Measurements from ENCODE around the gene ACOT12. TPM values are rescaled to one million over a fixed set of nuclear protein-coding genes. Genes with fewer than 3 reads are reported as not detected.

The ACOT12 gene
- total RNA-seq, 4 donors from 2014 or later, result not detected

DNA sequence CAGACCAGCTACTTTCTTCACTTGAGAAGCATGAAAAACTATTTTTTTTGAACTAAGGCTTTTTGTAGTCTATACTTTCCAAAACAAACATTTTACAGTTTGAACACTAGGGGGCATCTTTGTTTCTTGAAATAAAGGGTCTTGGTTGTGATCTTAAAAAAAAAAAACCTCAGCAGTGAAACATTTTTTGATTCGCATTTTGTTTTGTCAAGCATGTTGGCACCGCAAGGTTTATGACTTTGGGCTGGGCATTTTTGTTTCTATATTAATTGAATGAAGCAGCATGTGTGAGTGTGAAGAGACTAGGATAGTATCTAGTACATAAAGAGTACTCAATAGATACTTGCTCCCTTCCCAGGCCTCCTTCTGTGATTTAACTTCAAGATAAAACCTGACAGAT, 31.6 kb upstream of the ACOT12 start:
- Histone ChIP-seq H3K27me3 (no peaks in the 10 kb centered on the region), H3K27ac (peak overlapping the region in 3 of 4 donors; percentile 9 to 32 (median 22)), H3K4me1 (peaks cover 0 to 15% (median 6%) of the 10 kb centered on the region in 4 donors), H3K36me3 (no peaks in the 10 kb centered on the region), H3K4me3 (no peak overlapping the region), H3K9me3 (no peaks in the 10 kb centered on the region)
- intact Hi-C loops (cut with DNase I; ENCODE audit: low total_unique reads), result no loop called here
- no peak for DNase-seq
- in situ Hi-C loops (cut with MboI; ENCODE audit: low pct_ligation_motif_present in 1 of 4, low pct_unique_long_range_greater_than_20kb in 1 of 4, low sequenced_read_pairs in 3 of 4), result loop anchor here in 1 of 4 donors (5.0 kb wide), 1 partner anchor 802 kb away; no protein-coding TSS in a partner anchor
- TF ChIP-seq, protein P1, sequence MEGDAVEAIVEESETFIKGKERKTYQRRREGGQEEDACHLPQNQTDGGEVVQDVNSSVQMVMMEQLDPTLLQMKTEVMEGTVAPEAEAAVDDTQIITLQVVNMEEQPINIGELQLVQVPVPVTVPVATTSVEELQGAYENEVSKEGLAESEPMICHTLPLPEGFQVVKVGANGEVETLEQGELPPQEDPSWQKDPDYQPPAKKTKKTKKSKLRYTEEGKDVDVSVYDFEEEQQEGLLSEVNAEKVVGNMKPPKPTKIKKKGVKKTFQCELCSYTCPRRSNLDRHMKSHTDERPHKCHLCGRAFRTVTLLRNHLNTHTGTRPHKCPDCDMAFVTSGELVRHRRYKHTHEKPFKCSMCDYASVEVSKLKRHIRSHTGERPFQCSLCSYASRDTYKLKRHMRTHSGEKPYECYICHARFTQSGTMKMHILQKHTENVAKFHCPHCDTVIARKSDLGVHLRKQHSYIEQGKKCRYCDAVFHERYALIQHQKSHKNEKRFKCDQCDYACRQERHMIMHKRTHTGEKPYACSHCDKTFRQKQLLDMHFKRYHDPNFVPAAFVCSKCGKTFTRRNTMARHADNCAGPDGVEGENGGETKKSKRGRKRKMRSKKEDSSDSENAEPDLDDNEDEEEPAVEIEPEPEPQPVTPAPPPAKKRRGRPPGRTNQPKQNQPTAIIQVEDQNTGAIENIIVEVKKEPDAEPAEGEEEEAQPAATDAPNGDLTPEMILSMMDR (IDR thresholded peaks at IDR 0.05), result peak; percentile 57 to 66 (median 62)
- no peak for TF ChIP-seq EP300 (IDR thresholded peaks at IDR 0.05; ENCODE audit: low read depth)
- 0% methylated on average over 2 of the region's 2 CpGs for WGBS, 2 donors (ENCODE audit: low coverage in 1 of 2)

DNA sequence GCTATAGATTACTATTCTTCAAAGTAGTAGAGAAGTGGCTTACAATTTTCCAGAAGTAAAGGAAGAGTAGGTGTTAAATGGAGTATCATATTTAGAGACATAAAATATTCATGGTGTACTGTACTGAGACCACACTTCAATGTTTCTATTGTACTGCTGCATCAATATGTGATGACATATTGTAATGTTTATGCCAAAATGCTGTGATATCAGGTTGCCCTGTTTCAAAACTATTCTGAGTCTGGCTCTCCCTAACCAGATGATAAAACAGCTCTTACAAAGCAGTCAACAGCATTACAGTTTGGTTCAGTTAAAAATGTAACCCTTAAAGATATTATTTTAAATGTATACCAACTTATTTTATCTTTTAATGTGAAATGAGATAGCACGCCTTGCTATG, 30.8 kb upstream of the ACOT12 start:
- no peak for TF ChIP-seq POLR2A (IDR thresholded peaks at IDR 0.05)
- TF ChIP-seq POLR2AphosphoS5 (IDR thresholded peaks at IDR 0.05), result no peak
- no peak for TF ChIP-seq EP300 (IDR thresholded peaks at IDR 0.05; ENCODE audit: low read depth)
- TF ChIP-seq, protein P1 (IDR thresholded peaks at IDR 0.05), result no peak
- peaks cover 0 to 18% (median 6%) of the 10 kb centered on the region in 4 donors for H3K4me1 ChIP-seq
- WGBS, 2 donors (ENCODE audit: low coverage in 1 of 2), result 92 to 93% methylated on average over 1 of the region's 1 CpG
- H3K9me3 ChIP-seq, result no peaks in the 10 kb centered on the region
- H3K36me3 ChIP-seq, result peaks cover 0 to 4% (median 0%) of the 10 kb centered on the region in 4 donors
- no peak for DNase-seq
- intact Hi-C loops (cut with DNase I; ENCODE audit: low total_unique reads) (no loop called here), in situ Hi-C loops (cut with MboI; ENCODE audit: low pct_ligation_motif_present in 1 of 4, low pct_unique_long_range_greater_than_20kb in 1 of 4, low sequenced_read_pairs in 3 of 4) (loop anchor here in 1 of 4 donors (5.0 kb wide), 1 partner anchor 803 kb away; no protein-coding TSS in a partner anchor)
- H3K27ac ChIP-seq, result no peak overlapping the region
- H3K4me3 ChIP-seq, result no peak overlapping the region
- H3K27me3 ChIP-seq, result no peaks in the 10 kb centered on the region

DNA sequence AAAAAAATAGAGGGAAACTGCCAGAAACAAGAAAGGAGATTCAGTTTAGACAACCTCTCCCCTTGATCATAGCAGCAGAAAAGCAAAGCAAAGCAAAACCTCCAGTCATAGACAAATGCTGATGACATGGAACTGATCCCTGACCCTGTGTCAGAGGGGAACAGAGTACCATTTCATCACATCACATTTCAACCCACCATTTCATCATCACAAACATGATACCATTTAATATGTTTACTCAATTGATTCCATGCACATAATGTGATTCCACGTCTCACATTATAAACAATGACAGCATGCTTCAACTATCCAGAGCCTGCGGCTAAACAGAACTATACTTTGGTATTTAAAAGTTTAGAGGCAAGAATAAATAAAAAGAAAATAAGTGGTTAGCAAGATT, 28.7 kb upstream of the ACOT12 start:
- intact Hi-C loops (cut with DNase I; ENCODE audit: low total_unique reads) (no loop called here), in situ Hi-C loops (cut with MboI; ENCODE audit: low pct_ligation_motif_present in 1 of 4, low pct_unique_long_range_greater_than_20kb in 1 of 4, low sequenced_read_pairs in 3 of 4) (no loop called here)
- peaks cover 0 to 4% (median 0%) of the 10 kb centered on the region in 4 donors for H3K36me3 ChIP-seq
- no peak for DNase-seq
- no peaks in the 10 kb centered on the region for H3K9me3 ChIP-seq
- no peak overlapping the region for H3K4me3 ChIP-seq
- TF ChIP-seq POLR2AphosphoS5 (IDR thresholded peaks at IDR 0.05) (peak in 2 of 3 donors; percentile 35 to 40), POLR2A (IDR thresholded peaks at IDR 0.05) (no peak)
- WGBS, 2 donors (ENCODE audit: low coverage in 1 of 2), result 53 to 74% methylated on average over 2 of the region's 2 CpGs
- H3K4me1 ChIP-seq, result peaks cover 0 to 18% (median 6%) of the 10 kb centered on the region in 4 donors
- no peak overlapping the region for H3K27ac ChIP-seq
- H3K27me3 ChIP-seq, result no peaks in the 10 kb centered on the region

DNA sequence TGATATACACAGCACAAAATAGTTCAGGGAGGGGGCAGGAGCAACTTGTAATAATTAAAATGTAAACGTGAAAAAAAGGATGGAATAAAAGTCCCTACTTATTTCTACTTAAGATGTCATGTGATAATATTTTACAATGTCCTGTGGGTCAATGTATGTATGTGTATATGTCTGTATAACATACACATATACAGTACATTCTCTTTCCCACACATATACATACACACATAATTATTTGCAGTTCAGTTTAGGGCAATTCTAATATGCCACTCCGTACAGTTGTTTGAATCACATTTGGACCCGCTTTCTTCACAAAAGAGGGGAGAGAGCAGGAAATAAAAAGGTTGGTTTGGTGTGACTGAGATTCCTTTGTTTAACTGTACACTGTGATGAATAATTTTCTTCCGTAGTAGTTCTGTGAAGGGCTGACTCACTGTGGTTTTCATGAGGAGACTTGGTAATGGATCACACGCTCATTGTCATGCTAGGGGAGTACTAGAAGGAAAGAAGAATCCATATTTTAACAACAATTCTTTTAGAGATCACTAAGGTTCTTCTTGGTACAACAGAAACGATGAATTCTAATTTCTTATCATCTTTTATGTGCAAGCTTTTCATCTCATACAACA, 26.2 kb upstream of the ACOT12 start:
- no peak for DNase-seq
- no peaks in the 10 kb centered on the region for H3K27me3 ChIP-seq
- H3K36me3 ChIP-seq, result peaks cover 0 to 4% (median 0%) of the 10 kb centered on the region in 4 donors
- peaks cover 0 to 6% (median 0%) of the 10 kb centered on the region in 4 donors for H3K4me1 ChIP-seq
- 52 to 58% methylated on average over 6 of the region's 6 CpGs for WGBS, 2 donors (ENCODE audit: low coverage in 1 of 2)
- in situ Hi-C loops (cut with MboI; ENCODE audit: low pct_ligation_motif_present in 1 of 4, low pct_unique_long_range_greater_than_20kb in 1 of 4, low sequenced_read_pairs in 3 of 4) (no loop called here), intact Hi-C loops (cut with DNase I; ENCODE audit: low total_unique reads) (no loop called here)
- H3K9me3 ChIP-seq, result no peaks in the 10 kb centered on the region
- H3K27ac ChIP-seq, result no peak overlapping the region
- TF ChIP-seq, protein P1 (IDR thresholded peaks at IDR 0.05), result no peak
- TF ChIP-seq POLR2A (IDR thresholded peaks at IDR 0.05) (no peak), EP300 (IDR thresholded peaks at IDR 0.05; ENCODE audit: low read depth) (no peak), POLR2AphosphoS5 (IDR thresholded peaks at IDR 0.05) (no peak)
- no peak overlapping the region for H3K4me3 ChIP-seq
